NCI-H2029 (cell line): ENCODE data around the gene BBLN.

ENCODE experiments used
- DNase-seq: peaks from one replicate; lab custom pipeline; 2025; lab: John Stamatoyannopoulos, UW

Gene BBLN

DNA sequence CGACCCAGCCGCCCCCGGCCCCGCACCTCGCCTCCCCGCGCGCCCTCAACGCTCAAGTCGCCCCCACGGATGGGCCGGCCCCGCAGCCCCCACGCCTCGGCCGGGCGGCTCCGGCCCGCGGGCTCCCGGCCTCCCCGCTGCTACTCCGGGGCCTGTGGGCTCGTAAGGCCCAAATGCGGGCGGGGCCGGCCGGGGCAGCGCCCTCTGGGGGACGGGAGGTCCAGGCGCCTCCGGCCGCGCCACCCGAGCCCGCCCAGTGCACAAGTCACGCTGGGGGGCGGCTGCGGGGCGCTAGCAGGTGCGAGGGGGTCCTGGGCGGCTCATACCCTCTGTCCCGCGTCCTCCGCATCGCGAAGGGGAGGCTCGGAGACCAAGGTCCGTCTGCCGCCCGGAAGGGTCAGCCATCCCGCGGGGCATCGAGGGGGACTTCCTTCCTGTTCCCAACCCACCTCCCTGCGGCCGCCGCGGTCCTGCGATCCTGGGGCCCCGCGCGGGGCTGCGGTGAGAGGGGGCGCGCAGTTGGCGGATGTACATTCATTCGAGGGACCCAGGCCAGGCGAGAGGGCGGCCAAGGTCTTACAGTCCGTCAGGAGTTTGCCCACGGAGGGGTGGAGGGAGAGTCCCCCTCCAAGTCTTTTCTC is 31.5 kb downstream of the BBLN start, which contains the start of gene CIZ1:
TSS of gene CIZ1 (minus strand) at position 167 of the 641 bp plus-strand sequence. CDS start 715 bp downstream, outside the sequence.
- peak; percentile 58 for DNase-seq

DNA sequence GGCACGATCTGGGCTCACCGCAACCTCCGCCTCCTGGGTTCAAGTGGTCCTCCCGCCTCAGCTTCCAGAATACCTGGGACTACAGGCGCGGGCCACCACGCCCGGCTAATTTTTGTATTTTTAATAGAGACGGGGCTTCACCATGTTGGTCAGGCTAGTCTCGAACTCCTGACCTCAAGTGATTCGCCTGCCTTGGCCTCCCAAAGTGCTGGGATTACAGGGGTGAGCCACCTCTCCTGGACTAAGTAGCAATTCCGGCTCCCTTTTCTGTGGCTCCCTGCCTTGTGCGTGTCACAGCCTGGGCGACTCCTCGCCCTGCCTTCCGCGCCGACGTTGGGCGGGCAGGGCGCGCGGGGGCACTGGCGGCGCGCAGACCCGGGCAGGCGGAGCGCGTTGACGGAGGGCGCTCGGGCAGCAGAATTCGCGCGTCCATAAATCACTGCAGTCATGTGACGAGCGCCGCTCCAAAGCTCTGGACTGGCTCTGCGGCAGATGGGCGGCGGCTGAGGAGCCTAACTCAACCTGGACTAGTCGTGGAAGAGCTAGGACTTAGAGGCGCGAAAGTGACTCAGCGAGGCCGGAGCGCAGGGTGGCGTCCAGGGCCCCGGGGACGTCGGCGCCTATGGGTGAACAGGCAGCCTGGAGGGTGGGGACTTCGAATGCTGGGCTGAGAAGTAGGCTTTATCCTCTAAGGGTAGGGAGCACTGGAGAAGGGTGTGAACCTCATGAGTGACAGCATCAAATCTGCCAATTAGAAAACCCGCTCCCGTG is 32.7 kb downstream of the BBLN start:
- peak; percentile 75 for DNase-seq

- no peak for DNase-seq
Measured at GRCh38 chr9:128193469-128194096, 33.5 kb downstream of the BBLN start.

DNA sequence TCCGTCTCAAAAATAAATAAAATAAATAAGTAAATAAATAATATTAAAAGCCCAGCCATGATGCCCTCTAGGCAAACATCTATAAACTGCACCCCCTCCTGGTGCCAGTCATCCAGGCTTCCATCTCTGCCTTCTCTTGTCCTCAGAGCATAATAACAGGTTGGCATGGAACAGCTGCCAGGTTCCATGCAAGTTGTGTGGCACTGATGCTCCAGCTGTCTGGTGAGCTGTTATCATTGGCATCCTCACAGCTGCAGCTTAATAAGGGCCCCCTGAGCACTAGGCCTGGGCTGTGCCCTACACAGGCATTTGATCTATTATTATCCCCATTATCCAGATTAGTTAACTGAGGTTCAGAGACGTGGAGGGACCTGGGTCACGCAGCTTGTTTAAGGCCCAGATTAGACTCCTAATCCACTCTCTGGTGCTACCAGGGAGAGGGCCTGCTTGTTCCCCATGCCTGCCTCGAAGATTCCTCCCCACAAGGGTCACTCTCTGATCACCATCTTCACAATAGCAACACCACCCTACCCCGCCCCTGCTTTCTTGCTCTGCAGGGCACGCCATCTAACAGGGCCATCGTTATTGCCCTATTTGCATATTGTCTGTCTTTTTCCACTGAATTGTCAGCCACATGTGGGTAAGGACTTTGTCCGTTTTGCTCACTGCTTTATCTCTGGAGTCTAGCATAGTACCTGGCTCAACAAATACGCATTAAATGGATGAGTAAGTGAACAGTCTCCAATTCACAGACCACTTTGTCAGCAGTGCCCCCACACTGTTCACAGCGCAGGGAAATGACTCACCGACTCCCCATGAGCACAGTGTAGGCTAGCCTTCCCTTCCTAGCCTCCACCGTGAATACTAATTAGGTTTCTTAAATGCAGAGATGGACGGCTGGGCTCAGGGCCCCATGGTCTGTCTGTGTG is 41.6 kb downstream of the BBLN start:
- no peak for DNase-seq

DNA sequence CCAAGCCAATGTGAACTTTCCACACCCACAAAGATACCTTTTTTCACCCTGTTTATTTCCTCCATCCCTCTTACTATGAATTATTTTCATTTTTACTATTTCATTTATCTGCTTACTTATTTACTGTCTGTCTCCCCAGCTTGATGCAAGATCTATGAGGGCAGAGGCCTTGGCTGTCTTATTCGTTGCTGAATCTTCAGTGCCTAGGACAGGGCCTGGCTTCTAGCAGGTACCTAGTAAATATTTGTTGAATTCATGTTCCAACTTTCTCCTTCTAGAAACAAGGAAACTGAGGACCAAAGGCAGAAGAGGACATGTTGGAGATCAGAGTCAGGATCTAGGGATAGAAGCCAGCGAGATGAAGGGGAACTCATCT is 42.6 kb downstream of the BBLN start:
- no peak for DNase-seq

GRCh38 chr9:128203024-128203706 is 43.1 kb downstream of the BBLN start, which contains the start of gene DNM1:
TSS of gene DNM1 (plus strand) at chr9:128203379. CDS start at chr9:128203471, 92 bp downstream.
- peak; percentile 40 for DNase-seq

DNA sequence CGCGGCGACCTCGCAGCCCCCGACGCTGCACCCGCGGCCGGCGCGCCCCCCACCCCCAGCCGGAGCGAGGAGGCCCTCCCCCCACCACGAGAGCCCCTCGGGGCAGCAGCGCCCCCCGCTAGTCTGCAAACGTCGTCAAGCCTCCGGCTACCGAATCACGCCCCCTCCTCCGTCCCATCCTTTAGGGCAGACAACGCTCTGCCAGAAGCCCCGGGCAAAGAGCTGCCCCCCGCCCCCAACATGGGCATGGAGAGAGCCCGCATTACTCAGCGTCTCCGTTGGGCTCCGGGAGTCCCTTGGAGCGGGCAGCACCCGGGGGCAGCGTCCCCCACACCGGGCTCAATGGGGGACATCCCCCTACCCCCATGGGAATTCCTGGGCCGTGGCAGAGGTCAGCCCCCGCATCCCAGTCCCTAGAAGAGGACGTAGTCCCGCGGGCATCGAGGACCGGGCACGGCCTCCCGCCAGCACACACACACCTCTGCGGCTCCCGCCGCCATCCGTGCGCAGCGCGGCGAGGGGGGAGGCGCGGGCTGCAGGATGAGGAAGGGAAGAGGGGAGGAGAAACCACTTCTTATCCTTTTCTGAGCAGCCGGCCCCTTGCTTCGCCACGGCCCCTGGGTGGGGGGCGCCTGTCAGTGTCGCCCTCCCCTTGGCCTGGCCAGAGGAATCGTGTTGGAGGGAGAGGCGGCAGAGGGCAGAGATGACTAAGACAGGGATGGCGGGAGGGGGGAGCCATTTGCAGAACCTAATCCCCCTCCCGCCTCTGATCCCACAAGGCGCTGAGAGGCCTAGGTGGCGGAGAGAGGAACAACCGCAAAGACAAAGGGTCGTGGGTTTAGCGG is 43.9 kb downstream of the BBLN start:
- no peak for DNase-seq

DNA sequence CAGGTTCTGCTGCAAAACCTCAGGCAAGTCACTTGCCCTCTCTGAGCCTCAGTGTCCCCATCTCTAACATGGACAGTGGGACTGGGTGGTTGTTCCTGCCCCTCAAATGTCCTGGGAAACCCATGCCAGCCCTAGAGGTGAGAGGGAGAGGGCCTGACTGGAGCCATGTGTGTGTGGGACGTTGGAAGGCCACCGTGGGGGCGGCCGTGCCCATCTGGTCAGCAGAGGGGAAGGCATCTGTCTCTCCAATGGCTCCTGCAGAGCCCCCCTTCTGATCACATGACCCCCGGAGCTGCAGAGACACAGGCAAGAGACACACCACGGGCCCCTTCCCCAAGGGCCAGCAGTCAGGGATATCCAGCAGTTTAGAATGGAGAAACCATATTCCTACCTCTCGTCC is 44.8 kb downstream of the BBLN start:
- DNase-seq = no peak

DNA sequence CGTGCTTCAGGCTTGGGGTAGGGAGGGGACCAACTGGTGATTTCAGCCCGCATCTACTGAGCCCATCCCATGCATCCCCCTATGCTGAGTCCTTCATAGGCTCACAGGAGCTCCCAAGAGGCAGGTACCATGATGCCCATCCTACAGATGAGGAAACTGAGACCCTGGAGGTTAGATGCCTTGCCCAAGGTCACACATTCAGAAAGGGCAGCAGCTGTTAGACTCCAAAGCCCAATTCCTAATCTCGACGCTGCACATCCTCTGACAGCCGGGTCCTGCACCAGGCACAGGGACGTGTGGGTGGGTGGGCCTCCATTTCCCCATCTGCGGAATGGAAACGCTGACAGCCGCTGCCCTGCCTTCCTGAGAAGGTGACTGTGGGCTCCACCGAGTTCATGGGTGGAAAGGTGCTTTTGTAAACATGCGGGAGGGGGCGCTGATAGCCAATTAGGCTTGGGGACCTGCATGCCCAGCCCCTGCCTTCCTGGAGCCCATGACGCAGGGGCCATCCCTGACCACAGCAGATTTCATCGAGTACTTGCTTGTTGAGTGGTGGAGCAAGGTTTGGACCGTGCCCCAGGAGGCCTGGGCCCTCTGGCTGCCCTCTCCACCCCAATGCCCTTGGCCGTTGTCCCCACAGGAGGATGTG is 45.4 kb downstream of the BBLN start:
- no peak for DNase-seq

- DNase-seq = no peak
Measured at GRCh38 chr9:128206484-128206883, 46.4 kb downstream of the BBLN start.

DNA sequence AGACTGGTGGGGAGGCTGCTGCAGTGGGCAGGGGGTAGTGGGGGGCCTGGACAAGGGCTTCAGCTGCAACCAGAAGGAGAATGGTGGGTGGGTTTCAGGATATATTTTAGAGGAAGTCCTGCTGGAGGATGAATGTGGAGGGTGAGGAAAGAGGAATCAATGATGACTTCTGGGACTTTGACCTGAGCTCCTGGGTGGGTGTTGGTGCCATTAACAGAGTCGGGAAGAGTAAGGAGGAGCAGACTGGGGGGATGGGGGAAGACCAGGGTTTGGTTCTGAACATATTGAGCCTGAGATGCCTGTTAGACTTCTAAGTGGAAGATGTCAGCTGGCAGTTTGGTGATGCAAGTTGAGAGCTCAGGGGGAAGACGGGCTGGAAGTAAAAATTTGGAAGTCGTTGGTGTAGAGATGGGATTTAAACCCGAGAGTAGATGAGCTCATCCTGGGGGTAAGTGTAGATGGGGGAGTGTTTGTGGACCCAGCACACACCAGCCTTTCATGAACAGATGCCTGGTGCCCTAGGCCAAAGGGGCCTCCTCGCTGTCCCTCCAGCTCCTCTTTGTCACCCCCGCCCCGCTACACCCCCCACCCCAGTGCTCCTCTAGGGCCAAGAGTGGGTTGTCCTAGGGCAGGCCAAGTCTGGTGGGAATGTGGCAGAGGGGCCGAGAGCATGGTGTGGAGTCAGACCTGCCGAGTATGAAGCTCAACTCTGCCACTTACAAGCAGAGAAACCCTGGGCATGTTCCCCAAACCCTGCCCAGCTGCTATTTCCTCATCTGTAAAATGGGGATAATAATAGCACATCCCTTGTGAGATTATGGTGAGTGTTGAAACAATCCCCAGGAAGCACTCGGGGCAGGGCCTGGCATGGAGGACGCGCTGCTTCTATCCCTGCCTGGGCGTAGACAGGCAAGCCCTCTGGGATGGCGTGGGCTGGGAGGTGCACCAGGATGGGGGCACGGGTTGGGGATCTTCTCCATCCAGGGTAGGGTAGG is 47.1 kb downstream of the BBLN start:
- DNase-seq = no peak

GRCh38 chr9:128208386-128208785 is 48.3 kb downstream of the BBLN start:
- no peak for DNase-seq

GRCh38 chr9:128208946-128209669 is 49.0 kb downstream of the BBLN start:
- no peak for DNase-seq

GRCh38 chr9:128211186-128211980 is 51.3 kb downstream of the BBLN start:
- no peak for DNase-seq

DNA sequence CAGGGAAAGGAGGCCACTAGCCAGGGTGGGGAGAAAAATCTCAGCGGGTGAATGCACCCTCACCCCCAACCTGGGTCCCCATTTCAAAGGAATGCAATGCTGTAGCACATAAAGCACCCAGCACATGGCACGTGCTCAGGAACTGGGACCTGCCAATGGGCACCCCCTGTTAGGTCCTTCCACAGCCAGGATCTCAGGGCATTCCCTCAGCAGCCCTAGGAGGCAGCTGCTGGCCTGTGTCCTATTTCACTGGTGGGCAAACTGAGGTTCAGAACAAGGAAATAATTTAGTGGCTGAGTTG is 51.9 kb downstream of the BBLN start:
- no peak for DNase-seq
